NCI-H1436 (cell line): Measurements from ENCODE around the gene ARL13B.
"Not testable (repeated sequence)": the region's sequence is repeated elsewhere in the genome, so short reads cannot be mapped to it uniquely, and the experiment has no call there.

Experiments
- DNase-seq: peaks from one replicate; lab custom pipeline; 2025; lab: John Stamatoyannopoulos, UW

Gene ARL13B

DNA sequence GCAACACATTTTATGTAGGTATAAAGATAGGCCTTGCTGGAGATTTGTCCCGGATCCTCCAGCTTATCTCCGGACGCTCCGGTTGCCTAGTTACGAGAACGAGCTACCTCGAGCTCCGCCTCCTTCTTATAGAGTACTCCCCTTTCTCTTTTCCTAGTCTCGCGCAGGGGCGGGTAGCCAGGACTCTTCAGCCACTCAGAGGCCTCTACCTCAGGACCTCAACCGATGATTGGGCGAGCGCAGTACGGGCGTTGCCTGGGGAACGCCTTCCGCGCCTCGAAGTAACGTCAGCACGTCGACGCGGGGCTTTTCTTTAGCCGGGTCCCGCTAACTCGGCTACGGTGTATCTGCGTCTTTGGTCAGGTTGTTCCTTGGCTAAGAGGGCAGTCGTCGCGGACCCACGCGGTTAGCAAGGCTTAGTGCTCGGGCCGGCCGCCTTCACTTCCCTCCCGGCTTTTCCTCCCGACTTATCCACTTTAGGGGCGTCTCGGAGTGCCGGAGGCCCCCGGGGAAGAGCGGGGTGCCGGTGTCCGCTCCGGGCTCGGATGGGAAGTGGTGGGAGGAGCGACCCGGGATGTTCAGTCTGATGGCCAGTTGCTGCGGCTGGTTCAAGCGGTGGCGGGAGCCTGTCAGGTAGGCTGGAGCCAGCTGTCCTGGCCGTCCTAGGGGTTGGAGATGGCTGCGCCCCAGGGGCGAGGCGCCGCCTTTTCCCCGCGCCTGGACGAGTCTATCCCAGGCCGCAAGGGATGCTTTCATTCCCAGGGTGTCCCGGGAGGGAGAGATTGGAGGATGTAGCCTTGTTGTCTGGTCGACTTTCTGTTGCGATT is at the start of gene ARL13B:
Gene ARL13B, plus strand, starts transcription at position 306 of the 827 bp plus-strand sequence. Its CDS starts 269 bp downstream, at position 575.
- peak; percentile 100 for DNase-seq

DNA sequence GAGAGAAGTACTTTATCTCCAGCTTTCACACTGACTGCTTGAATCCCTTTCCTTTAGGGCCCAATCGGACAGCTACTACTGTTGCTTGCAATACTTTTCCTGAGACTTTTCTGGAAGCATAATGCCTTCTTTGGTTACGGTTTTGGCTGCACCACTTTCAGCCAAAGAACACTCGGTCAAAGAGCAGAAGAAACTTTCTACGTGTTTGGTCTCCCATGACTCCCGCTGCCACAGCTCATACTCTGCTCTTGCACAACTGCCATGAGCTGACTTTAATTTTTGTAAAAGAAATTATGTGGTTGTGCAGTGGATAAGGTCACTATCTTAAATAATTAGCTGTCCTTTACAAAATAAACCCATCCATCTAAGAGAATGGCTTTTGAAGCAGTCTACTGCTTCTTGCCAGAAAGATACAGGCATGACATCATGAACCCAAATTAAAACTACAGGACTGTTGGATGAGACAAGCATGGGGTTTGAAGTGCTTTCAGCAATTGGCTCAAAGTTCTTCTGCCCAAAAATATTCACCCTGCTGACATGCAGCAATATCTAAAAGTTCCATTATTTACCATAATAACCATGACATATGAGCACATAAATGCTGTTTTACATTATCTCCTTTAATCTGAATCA is 48.2 kb upstream of the ARL13B start:
- DNase-seq, result no peak

DNA sequence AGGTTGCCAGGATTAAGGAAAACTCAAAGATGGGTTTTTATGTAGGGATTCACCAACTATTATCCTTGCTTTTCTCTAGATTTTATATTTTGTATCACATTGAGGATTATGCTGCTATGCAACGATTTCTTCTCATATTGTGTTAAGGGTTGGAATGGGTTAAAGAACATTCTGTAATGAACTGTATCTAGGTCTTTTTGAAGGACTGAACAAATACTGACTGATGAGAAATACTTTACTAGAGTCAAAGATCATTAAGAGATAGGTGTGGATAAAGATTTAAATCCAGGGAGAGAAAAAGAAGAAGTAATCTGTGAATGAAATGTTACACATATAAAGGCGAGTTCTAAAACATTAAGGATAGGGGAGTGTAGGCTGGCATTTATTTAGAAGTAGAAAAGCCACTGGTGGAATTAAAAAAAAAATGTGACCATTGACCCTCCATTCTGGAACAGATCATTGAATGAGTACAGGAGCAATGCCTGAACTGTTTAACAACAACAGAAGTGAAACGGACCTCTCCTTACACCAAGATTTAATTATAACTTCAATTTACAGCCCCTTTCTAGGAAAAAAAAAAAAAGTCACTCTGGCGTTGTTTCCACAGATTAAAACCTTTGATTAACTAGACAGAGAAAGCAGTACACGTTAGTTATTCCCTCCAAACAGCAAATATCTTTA is 45.4 kb upstream of the ARL13B start:
- no peak for DNase-seq

DNA sequence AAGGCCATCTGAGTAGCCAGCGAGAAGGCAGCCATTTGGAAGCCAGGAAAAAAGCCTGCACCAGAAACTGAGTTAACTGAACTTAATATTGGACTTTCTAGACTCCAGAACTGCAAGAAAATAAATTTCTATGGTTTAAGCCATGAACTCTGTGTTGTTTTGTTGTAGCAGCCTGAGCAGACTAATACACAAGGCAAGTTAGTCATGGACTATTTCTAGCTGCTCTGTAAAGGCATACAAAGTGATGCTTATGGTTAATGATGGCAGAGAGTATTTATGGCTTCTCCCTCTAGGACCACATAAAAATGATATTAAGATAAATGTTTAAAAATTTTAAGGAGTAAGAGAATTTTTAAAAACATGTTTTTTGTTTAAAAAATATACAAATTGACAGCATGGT is 43.4 kb upstream of the ARL13B start:
- no peak for DNase-seq

DNA sequence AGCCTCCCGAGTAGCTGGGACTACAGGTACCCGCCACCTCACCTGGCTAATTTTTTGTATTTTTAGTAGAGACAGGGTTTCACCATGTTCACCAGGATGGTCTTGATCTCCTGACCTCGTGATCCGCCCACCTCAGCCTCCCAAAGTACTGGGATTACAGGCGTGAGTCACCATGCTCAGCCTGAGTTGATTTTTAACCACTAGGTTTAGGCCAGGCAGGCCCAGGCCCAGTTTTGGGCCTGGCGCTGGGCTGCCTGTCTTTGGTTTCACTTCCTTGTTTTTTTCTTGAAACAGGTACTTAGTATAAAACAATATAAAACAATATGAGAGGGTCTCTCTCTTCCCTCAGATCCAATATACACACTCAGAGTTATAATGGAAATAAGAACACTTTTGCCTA is 42.5 kb upstream of the ARL13B start:
- not testable (repeated sequence) for DNase-seq

DNA sequence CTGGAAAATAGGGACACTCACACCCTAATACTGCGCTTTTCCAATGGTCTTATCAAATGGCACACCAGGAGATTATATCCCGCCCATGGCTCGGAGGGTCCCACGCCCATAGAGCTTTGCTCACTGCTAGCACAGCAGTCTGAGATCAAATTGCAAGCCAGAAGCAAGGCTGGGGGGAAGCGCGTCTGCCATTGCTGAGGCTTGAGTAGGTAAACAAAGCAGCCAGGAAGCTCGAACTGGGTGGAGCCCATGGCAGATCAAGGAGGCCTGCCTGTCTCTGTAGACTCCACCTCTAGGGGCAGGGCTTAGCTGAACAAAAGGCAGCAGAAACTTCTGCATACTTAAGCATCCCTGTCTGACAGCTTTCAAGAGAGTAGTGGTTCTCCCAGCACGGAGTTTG is 30.0 kb upstream of the ARL13B start:
- peak; percentile 5 for DNase-seq

DNA sequence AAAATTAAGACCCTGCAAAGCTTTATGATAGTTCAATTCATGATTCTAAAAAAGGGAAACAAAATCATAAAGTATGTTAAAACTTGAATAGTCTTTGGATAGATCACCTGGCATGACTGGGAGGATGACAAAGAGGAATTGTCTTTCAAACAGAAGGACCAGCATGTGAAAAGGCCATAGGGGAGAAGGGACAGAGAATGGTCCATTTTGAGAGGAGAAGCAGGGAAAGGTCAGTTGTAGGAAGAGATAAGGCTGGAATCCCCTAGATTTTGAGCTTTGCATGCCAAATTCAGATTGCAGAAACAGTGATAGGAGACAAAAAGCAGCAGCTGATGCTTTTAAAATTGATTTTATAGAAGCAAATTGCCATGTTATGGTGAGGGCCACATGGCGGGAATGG is 18.9 kb upstream of the ARL13B start:
- DNase-seq, result no peak

DNA sequence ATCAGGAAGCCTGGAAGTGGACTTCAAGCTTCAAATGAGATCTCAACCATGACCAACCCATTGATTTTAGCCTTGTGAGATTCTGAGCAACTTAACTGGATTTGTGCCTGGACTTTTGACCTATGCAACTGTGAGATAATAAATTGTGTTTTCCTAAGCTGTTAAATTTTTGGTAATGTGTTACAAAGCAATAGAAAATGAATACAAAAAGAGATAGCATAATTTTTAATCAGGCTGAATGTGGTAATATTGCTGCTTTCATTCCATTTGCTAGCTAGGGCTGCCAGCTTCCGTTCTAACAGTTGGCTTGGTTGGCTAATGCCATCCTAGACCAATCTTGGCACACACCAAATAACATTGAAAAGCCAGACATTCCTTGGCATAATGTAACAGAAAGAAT is 18.5 kb upstream of the ARL13B start:
- DNase-seq, result no peak

DNA sequence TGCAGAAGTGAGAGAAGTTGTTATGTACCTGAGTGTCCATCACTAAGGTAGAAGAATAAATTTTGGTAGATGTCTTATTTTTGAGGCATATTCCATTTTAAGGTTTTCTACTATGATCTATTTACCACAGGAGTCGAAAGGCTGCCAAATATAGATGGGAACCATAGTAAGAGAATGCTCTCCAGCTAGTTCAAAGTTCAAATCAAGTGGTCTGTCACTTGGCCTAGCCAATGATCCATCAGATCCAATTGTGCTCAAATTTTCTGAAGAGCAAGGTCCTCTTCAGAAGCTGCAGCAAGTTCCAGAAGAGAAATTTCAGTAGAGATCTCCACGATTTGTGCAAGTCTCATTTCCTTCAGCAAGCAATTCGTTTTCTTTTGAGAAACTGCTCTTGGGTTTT is 17.2 kb upstream of the ARL13B start:
- no peak for DNase-seq

DNA sequence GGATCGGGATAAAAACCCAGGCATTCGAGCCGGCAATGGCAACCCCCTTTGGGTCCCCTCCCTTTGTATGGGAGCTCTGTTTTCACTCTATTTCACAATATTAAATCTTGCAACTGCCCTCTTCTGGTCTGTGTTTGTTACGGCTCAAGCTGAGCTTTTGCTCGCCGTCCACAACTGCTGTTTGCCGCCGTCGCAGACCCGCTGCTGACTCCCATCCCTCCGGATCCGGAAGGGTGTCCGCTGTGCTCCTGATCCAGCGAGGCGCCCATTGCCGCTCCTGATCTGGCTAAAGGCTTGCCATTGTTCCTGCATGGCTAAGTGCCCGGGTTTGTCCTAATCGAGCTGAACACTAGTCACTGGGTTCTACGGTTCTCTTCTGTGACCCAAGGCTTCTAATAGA is 14.8 kb upstream of the ARL13B start:
- not testable (repeated sequence) for DNase-seq

DNA sequence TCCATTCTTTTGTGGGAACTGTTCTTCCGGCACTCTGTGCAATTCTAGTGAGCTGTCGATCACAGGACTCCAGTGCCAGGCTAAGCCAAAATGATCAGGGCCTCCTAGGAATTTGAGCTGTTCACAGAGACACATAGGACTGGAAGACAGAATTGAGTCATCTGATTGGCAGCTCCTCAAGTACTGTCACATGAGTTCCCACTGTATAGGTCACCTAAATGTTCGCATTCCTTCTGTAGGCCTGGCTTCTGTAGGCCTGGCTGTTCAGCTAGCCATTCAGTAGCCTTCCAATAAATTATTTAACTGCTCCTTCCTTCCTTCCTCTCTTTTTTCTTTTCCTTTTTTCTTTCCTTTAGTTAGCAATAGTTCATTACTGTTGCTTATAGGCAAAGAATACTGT is 10.5 kb upstream of the ARL13B start:
- DNase-seq, result no peak

DNA sequence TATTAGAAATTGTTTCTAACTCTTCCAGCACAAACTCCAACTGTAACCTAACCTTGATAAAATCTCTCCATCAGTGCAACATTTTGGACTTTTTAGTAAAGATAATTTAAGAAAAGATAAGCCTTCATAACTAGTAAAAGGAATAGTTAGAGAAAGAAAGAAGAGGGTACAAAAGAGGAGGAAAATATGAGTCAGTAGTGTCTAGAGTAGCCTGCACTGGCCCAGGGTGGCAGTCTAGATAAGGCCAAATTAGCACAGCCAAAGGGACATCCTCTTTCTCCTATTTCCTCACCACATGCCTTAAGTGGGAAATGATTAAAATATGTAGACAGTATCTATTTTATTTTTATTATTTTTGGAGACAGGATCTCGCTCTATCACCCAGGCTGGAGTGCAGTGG is 10.0 kb upstream of the ARL13B start:
- no peak for DNase-seq

DNA sequence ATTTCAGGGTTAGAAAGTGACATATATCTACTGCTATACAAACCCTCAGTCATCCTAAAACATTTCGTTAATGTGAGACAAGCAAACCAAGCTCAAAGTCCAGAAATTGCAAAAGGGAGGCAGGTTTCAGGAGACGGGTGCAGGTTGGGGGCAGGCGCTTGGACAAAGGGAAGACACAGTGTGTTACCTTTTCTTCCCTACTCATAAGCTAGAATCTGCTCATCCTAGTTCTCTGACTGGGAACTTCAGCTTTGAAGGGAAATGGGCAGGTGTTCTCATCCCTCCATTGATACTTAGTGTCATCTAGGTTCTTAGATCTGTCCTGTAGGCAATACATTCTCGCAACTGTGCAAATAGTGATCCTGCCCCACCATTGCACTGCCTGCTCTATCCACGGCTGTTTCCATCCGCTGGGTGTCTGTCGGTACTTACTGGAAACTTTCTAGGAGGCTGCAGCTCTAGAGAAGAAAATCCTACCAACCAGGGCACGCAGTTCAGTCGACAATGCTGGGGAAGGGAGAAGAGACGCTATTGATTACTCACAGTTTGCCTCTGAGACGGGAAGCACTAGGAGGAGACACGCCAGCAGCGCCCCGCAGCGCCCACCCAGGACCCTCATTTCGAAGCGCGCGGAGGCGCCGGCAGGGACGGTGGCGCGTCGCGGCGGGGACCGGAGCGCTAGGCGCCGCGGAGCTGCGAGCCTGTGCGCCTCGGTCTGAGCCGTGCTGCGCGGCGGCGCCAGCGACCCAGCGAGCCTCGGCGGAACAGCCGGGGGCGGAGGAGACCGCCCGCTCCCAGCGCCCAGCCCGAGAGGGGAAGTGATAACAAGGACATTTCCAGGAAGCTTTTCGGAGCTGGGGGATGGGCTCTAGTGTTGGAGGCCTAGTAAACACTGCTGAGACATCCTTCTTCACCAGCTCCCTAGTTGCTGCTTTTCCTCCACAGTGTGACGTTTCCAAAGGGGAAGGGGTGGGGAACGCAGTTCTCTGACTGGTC is 6.5 kb upstream of the ARL13B start, which contains the start of gene PROS1:
Gene PROS1, minus strand, starts transcription at position 766 of the 996 bp plus-strand sequence. Its CDS starts 147 bp downstream, at position 619.
- DNase-seq, result peak; percentile 14

DNA sequence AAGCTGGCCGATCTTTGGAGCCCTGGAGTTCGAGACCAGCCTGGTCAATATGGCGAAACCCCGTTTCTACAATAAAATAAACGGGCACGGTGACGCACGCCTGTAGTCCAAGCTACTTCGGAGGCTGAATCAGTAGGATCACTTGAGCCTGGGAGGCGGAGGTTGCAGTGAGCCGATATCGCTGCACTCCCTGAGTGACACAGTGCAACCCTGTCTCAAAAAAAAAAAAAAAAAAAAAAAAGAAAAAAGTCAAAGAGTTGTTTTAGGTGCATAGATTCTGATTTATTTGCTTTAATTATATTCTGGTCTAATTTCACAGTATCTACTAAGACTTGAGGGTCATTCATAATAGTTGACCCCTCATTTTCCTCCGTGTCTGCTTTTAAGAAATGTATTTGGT is 1.7 kb downstream of the ARL13B start:
- no peak for DNase-seq

DNA sequence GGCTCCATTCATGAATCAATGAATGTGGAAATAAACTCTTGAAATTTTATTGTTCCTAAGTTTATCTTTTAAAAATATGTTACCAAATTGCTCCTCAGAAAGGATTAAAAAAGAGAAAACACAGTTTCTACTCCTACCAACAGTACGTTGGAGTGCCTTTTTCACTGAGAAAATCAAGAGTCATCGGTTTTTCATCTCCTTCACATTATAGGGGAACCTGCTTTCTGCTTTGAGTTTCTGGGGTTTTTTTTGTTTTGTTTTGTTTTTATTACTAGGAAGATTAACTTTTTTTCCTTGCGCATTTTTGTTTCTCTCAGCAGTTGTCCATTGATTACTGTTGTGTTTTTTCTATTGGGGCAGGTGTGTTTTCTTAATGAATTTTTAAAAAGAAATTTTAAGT is 3.5 kb downstream of the ARL13B start:
- DNase-seq, result no peak

DNA sequence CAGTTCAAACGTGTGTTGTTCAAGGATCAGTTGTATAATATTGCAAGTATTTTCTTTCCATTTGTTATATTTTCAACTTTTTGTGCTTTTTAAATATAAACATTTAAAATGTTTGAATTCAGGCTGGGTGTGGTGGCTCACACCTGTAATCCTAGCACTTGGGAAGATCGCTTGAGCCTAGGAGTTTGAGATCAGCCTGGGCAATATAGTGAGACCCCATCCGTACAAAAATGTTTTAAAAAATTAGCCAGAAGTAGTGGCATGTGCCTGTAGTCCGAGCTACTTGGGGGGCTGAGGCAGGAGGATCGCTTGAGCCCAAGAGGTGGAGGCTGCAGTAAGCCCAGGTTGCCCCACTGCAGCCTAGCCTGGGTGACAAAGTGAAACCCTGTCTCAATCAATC is 4.7 kb downstream of the ARL13B start:
- no peak for DNase-seq

DNA sequence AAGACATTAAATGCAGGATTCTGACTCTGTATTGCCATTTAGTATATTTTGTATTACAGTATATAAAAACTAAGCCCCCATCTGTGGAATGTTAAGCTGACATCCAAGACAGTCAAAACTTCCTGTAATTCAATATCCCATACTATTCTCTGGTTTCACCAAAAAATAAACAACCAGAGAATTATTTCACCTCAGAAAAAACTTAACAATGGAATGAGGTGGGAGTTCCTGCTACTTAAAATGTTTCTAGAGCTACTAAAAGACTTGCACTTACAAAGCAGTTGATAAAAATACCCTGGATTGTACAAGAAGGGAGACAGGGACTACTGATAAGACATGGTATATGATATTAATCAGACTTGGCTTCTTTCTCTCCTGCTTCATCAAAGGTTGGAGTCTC is 8.3 kb downstream of the ARL13B start:
- DNase-seq, result no peak

DNA sequence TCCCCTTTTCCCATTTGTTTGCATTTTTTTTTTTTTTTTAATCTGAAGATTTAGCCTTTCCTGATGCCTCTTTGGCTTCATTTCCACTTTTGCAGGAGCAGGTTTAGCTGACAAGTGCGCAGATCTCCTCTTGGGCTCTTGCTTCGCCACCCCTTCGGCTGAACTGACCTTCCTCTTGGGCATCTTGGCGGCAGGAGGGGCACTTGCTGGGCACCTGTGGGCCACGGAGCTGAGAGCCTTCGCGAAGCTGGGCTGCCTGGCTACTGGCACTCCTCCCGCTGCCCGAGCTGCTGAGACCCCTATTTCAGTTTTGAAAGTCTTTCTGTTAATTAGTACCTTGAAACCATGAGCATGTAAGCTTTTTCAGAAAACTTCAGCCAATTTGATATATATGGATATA is 8.8 kb downstream of the ARL13B start:
- no peak for DNase-seq

DNA sequence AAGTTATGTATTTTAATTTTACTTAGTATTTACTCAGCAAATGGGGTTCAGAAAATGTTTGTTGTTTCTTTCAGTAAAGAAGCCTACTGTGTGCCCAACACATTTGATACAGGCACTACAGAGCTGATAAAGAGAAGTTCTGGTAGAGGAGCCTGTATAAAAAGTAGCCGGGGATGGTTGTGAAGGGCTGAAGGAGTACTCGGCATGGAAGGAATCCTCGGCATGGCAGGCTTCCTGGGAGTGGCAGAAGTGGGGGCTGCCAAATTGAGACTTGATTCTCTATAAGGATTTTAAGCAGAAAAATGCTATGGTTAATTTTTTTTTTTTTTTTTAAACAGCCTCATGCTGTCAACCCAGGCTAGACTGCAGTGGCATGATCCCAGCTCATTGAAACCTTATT is 9.3 kb downstream of the ARL13B start:
- DNase-seq, result no peak

DNA sequence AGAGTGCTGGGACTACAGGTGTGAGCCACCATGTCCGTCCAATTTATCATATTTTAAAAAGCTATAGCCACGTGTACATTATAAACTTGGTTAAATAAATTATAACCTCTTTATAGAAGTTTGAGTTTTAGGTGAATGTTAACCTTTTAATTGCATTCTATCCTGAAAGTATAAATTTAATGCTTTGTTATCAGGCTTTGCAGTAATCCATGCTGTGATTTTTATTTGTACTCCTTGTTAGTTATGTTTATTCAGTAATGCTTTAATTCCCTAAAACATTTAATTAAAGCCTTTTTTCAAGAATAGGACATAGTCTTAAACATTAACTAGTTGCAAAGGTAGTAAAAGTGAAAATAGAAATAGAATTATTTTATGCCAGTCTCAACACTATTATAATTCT is 11.7 kb downstream of the ARL13B start:
- no peak for DNase-seq

DNA sequence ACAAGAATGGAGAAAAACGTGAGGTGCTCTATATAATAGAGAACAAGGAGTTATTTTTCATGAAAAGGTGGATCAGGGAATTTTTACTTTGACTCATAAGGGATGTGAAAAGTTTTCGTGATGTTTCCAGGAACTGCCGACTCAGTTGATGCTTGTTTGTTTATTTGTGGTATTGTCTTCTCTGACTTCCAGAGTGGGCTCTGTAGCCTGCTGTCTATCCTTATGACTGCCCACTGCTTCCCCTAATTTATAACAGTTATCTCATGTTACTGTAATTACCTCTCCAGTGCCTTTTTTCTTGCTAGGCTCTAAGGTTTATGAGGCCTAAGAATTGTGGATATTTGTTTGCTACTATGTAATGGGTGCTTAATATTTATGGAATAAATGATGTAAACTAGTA is 12.3 kb downstream of the ARL13B start:
- DNase-seq, result no peak

DNA sequence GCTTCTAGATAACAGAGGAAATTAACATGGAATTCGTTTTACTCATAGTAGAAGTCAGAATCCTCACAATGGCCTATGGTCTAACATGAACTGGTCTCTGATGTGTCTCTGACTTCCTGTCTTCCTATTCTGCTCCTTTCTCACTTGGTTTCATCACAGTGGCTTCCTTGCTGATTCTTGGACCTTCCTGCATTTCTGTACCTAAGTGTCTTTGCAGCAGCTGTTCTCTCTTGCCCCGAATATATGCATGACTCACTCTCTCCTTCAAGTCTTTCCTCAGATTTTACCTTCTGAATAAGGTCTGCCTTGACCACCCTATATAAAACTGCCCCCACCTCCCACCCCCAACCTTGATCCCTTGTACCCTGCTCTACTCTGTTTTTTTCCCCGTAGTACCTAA is 14.1 kb downstream of the ARL13B start:
- DNase-seq, result no peak
